ENCODE results near the gene RBM7.

Gene RBM7

DNA sequence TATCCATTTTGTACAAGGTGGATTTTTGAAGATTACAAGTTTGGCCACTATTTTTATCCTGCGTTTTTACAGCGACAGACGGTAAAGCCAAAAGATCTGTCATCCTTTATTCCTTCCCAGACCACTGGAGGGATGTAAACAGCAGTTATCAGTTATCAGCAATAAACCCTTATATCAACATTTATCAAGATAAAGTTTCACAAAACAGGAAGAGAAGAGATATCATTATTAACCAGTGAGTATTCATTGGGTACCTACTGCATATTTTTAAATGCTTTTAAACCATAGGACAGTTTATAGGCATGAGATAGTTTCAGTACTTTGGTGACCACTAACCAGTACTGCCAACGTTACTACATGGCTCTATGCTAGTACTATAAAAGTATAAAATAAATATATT is 32.9 kb downstream of the RBM7 start:
- no peak for TF ChIP-seq ZBTB7A (IDR thresholded peaks at IDR 0.05; ENCODE audit: low read depth)
- TF ChIP-seq TEAD4 (IDR thresholded peaks at IDR 0.05) = no peak
- TF ChIP-seq CREB1 (IDR thresholded peaks at IDR 0.05; ENCODE audit: low read depth) = no peak
- TF ChIP-seq, protein P1, sequence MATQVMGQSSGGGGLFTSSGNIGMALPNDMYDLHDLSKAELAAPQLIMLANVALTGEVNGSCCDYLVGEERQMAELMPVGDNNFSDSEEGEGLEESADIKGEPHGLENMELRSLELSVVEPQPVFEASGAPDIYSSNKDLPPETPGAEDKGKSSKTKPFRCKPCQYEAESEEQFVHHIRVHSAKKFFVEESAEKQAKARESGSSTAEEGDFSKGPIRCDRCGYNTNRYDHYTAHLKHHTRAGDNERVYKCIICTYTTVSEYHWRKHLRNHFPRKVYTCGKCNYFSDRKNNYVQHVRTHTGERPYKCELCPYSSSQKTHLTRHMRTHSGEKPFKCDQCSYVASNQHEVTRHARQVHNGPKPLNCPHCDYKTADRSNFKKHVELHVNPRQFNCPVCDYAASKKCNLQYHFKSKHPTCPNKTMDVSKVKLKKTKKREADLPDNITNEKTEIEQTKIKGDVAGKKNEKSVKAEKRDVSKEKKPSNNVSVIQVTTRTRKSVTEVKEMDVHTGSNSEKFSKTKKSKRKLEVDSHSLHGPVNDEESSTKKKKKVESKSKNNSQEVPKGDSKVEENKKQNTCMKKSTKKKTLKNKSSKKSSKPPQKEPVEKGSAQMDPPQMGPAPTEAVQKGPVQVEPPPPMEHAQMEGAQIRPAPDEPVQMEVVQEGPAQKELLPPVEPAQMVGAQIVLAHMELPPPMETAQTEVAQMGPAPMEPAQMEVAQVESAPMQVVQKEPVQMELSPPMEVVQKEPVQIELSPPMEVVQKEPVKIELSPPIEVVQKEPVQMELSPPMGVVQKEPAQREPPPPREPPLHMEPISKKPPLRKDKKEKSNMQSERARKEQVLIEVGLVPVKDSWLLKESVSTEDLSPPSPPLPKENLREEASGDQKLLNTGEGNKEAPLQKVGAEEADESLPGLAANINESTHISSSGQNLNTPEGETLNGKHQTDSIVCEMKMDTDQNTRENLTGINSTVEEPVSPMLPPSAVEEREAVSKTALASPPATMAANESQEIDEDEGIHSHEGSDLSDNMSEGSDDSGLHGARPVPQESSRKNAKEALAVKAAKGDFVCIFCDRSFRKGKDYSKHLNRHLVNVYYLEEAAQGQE (IDR thresholded peaks at IDR 0.05; ENCODE audit: low read depth) = no peak
- no peak for TF ChIP-seq EP300 (IDR thresholded peaks at IDR 0.05; ENCODE audit: borderline replicate concordance)
- TF ChIP-seq CEBPB (IDR thresholded peaks at IDR 0.05) = no peak
- TF ChIP-seq, protein P2, sequence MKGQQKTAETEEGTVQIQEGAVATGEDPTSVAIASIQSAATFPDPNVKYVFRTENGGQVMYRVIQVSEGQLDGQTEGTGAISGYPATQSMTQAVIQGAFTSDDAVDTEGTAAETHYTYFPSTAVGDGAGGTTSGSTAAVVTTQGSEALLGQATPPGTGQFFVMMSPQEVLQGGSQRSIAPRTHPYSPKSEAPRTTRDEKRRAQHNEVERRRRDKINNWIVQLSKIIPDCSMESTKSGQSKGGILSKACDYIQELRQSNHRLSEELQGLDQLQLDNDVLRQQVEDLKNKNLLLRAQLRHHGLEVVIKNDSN (IDR thresholded peaks at IDR 0.05) = no peak
- TF ChIP-seq NFIC (IDR thresholded peaks at IDR 0.05) = no peak
- no peak for TF ChIP-seq YY1 (IDR thresholded peaks at IDR 0.05; ENCODE audit: low read depth)
- no peak for TF ChIP-seq EGR1 (IDR thresholded peaks at IDR 0.05)
- no peak for TF ChIP-seq TAF1 (IDR thresholded peaks at IDR 0.05; ENCODE audit: low read depth)
- TF ChIP-seq FOXM1 (IDR thresholded peaks at IDR 0.05; ENCODE audit: borderline replicate concordance, low read depth) = no peak
- no peak for TF ChIP-seq RAD21 (IDR thresholded peaks at IDR 0.05; ENCODE audit: low read depth)
- TF ChIP-seq, protein P3, sequence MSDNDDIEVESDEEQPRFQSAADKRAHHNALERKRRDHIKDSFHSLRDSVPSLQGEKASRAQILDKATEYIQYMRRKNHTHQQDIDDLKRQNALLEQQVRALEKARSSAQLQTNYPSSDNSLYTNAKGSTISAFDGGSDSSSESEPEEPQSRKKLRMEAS (IDR thresholded peaks at IDR 0.05) = no peak
- TF ChIP-seq TCF12 (IDR thresholded peaks at IDR 0.05; ENCODE audit: low read depth) = no peak

DNA sequence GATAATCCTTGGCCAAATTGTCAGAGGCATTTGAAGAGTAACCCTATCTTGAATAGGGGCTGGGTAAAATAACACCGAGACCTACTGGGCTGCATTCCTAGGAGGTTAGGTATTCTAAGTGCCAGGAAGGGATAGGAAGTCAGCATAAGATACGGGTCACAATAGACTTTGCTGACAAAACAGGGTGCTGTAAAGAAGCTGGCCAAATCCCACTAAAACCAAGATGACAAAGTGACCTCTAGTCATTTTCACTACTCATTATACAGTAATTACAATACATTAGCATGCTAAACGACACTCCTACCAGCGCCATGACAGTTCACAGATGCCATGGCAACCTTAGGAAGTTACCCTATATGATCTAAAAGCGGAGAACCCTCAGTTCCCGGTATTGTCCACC is 37.8 kb downstream of the RBM7 start:
- TF ChIP-seq CEBPB (IDR thresholded peaks at IDR 0.05) (no peak), RAD21 (IDR thresholded peaks at IDR 0.05; ENCODE audit: low read depth) (no peak), TCF12 (IDR thresholded peaks at IDR 0.05; ENCODE audit: low read depth) (0 out of 2 replicates have a peak, but pooled peaks have one; percentile 13), TEAD4 (IDR thresholded peaks at IDR 0.05) (peak; percentile 88), NFIC (IDR thresholded peaks at IDR 0.05) (peak; percentile 32; the same call in 1 of the 2 replicates), TAF1 (IDR thresholded peaks at IDR 0.05; ENCODE audit: low read depth) (no peak), CREB1 (IDR thresholded peaks at IDR 0.05; ENCODE audit: low read depth) (no peak), FOXM1 (IDR thresholded peaks at IDR 0.05; ENCODE audit: borderline replicate concordance, low read depth) (no peak)
- TF ChIP-seq, protein P2 (IDR thresholded peaks at IDR 0.05) = no peak
- TF ChIP-seq, protein P1 (IDR thresholded peaks at IDR 0.05; ENCODE audit: low read depth) = no peak

DNA sequence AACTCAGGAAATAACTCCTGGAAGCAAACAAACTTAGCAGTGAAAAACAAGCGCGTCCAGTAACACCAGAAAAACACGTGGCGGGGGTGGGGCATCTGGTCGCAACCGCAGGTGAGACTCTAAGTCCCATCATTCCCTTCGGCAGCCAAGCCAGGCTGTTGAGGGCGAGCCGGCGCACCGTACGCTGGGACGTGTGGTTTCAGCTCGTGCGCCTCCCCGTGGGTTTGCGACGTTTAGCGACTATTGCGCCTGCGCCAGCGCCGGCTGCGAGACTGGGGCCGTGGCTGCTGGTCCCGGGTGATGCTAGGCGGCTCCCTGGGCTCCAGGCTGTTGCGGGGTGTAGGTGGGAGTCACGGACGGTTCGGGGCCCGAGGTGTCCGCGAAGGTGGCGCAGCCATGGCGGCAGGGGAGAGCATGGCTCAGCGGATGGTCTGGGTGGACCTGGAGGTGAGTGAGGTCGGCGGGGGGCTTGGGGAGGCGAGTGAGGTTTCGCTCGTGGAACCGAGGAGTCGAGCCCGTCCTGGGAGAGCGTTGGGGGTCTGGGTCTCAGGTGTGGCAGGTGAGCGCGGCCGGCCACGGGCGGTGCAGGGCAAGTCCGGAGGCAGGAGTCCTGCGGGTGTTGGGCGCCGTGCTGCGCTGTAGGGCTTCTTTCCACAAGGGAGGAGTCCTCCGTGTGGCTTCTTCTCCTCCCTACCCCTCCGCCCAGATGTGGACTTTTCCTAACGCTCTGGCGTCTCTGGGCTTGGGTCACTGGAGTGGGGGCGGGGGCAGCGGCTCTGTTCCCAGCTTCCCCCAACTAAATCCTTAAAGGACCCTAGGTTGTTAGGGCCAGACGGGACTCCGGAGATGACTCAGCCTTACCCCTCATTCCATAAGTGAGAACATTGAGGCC is 39.0 kb downstream of the RBM7 start, which contains the start of gene REXO2:
TSS of gene REXO2 (plus strand) at position 239 of the 892 bp plus-strand sequence. CDS start at position 301, 62 bp downstream.
- TF ChIP-seq, protein P2 (IDR thresholded peaks at IDR 0.05) = peak; percentile 86
- TF ChIP-seq CEBPB (IDR thresholded peaks at IDR 0.05) (no peak), ZBTB7A (IDR thresholded peaks at IDR 0.05; ENCODE audit: low read depth) (peak; percentile 61), TAF1 (IDR thresholded peaks at IDR 0.05; ENCODE audit: low read depth) (peak; percentile 77), RAD21 (IDR thresholded peaks at IDR 0.05; ENCODE audit: low read depth) (no peak), TCF12 (IDR thresholded peaks at IDR 0.05; ENCODE audit: low read depth) (peak; percentile 13; the same call in 1 of the 2 replicates), TEAD4 (IDR thresholded peaks at IDR 0.05) (no peak), FOXM1 (IDR thresholded peaks at IDR 0.05; ENCODE audit: borderline replicate concordance, low read depth) (no peak), NFIC (IDR thresholded peaks at IDR 0.05) (0 out of 2 replicates have a peak, but pooled peaks have one; percentile 6)
- TF ChIP-seq, protein P3 (IDR thresholded peaks at IDR 0.05) = peak; percentile 98

DNA sequence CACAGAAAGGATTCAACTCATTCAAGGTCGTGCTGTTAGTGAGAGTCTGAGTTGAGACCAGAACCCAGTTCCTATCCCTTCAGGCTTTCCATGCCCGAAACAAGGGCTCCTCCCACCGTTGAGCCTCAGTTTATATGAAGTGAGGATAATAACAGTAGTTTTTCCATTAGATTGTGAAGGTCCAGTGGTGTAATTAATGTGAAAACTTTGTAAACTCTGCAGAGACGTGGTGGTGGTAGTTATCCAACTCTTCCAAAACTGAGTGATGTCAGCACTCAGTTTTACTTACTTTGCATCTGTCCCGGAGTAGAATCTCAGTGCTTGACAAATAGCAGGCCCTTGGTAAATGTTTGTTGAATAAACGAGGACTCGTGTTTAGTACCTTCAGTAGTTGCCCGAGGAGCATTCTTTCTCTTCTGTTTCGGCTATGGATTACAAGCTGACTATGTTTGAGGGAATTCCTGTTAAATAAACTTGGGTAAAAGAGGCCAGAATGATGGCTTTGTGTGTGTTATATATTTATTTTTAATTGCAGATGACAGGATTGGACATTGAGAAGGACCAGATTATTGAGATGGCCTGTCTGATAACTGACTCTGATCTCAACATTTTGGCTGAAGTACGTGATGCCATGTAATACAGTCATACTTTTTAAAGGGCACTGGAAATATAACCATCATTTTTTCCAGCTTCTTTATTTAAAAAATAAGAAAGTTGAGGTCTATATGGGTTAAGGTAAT is 39.8 kb downstream of the RBM7 start:
- TF ChIP-seq FOXM1 (IDR thresholded peaks at IDR 0.05; ENCODE audit: borderline replicate concordance, low read depth) = no peak
- no peak for TF ChIP-seq TAF1 (IDR thresholded peaks at IDR 0.05; ENCODE audit: low read depth)
- no peak for TF ChIP-seq EP300 (IDR thresholded peaks at IDR 0.05; ENCODE audit: borderline replicate concordance)
- no peak for TF ChIP-seq TCF12 (IDR thresholded peaks at IDR 0.05; ENCODE audit: low read depth)
